Ishikawa (cell line): ENCODE measurements around the gene ROR1.

Source experiments
- CEBPB ChIP-seq: IDR thresholded peaks from 2 replicates; pipeline ENCODE4 v1.6.1; 2012
- CREB1 ChIP-seq: IDR thresholded peaks from 2 replicates; pipeline ENCODE4 v1.6.1; 2012; ENCODE audit warnings: low read depth
- EGR1 ChIP-seq: IDR thresholded peaks from 2 replicates; pipeline ENCODE4 v1.6.1; 2012
- EP300 ChIP-seq: IDR thresholded peaks from 2 replicates; pipeline ENCODE4 v1.6.1; 2012; ENCODE audit warnings: borderline replicate concordance
- FOXM1 ChIP-seq: IDR thresholded peaks from 2 replicates; pipeline ENCODE4 v1.6.1; 2012; ENCODE audit warnings: low read depth, borderline replicate concordance
- MAX ChIP-seq: IDR thresholded peaks from 2 replicates; pipeline ENCODE4 v1.6.1; 2012
- NFIC ChIP-seq: IDR thresholded peaks from 2 replicates; pipeline ENCODE4 v1.6.1; 2012
- RAD21 ChIP-seq: IDR thresholded peaks from 2 replicates; pipeline ENCODE4 v1.6.1; 2012; ENCODE audit warnings: low read depth
- REST ChIP-seq: IDR thresholded peaks from 2 replicates; pipeline ENCODE4 v1.6.1; 2012; ENCODE audit warnings: low read depth, mild to moderate bottlenecking
- TAF1 ChIP-seq: IDR thresholded peaks from 2 replicates; pipeline ENCODE4 v1.6.1; 2012; ENCODE audit warnings: low read depth, mild to moderate bottlenecking
- TCF12 ChIP-seq: IDR thresholded peaks from 2 replicates; pipeline ENCODE4 v1.6.1; 2012; ENCODE audit warnings: low read depth
- TEAD4 ChIP-seq: IDR thresholded peaks from 2 replicates; pipeline ENCODE4 v1.6.1; 2012
- USF1 ChIP-seq: IDR thresholded peaks from 2 replicates; pipeline ENCODE4 v1.6.1; 2012
- YY1 ChIP-seq: IDR thresholded peaks from 2 replicates; pipeline ENCODE4 v1.6.1; 2012; ENCODE audit warnings: low read depth
- ZBTB7A ChIP-seq: IDR thresholded peaks from 2 replicates; pipeline ENCODE4 v1.6.1; 2012; ENCODE audit warnings: low read depth

The ROR1 gene

GRCh38 chr1:63867429-63868176, 93.8 kb downstream of the ROR1 start:
- TF ChIP-seq TCF12 = no peak
- no peak for TF ChIP-seq MAX
- TF ChIP-seq TEAD4 = no peak
- TF ChIP-seq FOXM1 = no peak
- TF ChIP-seq CREB1 = no peak
- TF ChIP-seq RAD21 = no peak
- no peak for TF ChIP-seq CEBPB
- TF ChIP-seq EP300 = no peak
- no peak for TF ChIP-seq REST
- no peak for TF ChIP-seq TAF1
- TF ChIP-seq USF1 = no peak
- no peak for TF ChIP-seq ZBTB7A
- no peak for TF ChIP-seq YY1

GRCh38 chr1:63868268-63868781, 94.5 kb downstream of the ROR1 start:
- no peak for TF ChIP-seq CEBPB
- TF ChIP-seq TAF1 = no peak
- no peak for TF ChIP-seq TEAD4
- no peak for TF ChIP-seq CREB1

- TF ChIP-seq MAX = no peak
- no peak for TF ChIP-seq USF1
- TF ChIP-seq FOXM1 = no peak
These were observed 96.3 kb downstream of the ROR1 start for GRCh38 chr1:63870152-63870551.

- TF ChIP-seq NFIC (no peak), CREB1 (no peak), FOXM1 (no peak), TEAD4 (no peak), TCF12 (no peak), MAX (no peak), REST (no peak), RAD21 (no peak), CEBPB (no peak), YY1 (no peak), EGR1 (no peak), EP300 (no peak), TAF1 (no peak)
These were observed 97.6 kb downstream of the ROR1 start for GRCh38 chr1:63871463-63871862.

GRCh38 chr1:63873751-63874150, 99.9 kb downstream of the ROR1 start:
- TF ChIP-seq TAF1 = no peak
- no peak for TF ChIP-seq MAX
- no peak for TF ChIP-seq FOXM1
- TF ChIP-seq NFIC = no peak
- TF ChIP-seq CEBPB = no peak
- TF ChIP-seq EGR1 = no peak
- no peak for TF ChIP-seq TEAD4
- TF ChIP-seq REST = no peak
- no peak for TF ChIP-seq USF1
- TF ChIP-seq TCF12 = no peak
- no peak for TF ChIP-seq RAD21
- no peak for TF ChIP-seq YY1
- TF ChIP-seq EP300 = no peak
- TF ChIP-seq CREB1 = no peak
- TF ChIP-seq ZBTB7A = no peak
